Stimulated activated CD8-positive, alpha-beta memory T cell treated with anti-CD3 and anti-CD28 coated beads, Interleukin-4, amount 100 ng/mL, for 48 hours (primary cell): ENCODE data around the gene SECTM1.

ENCODE experiments used
- DNase-seq: peaks from one replicate; pipeline ENCODE4 v3.0.0-alpha.2; 2020

The SECTM1 gene

GRCh38 chr17:82314012-82314726 lies 19.4 kb downstream of the SECTM1 start:
- no peak for DNase-seq

- no peak for DNase-seq
Observed at GRCh38 chr17:82313195-82314011, 20.2 kb downstream of the SECTM1 start.

GRCh38 chr17:82311971-82312370 lies 21.6 kb downstream of the SECTM1 start:
- no peak for DNase-seq

GRCh38 chr17:82310877-82311276 lies 22.7 kb downstream of the SECTM1 start:
- no peak for DNase-seq

- no peak for DNase-seq
Observed at GRCh38 chr17:82309656-82310570, 23.7 kb downstream of the SECTM1 start.

GRCh38 chr17:82305727-82306300 lies 27.8 kb downstream of the SECTM1 start:
- DNase-seq: no peak

GRCh38 chr17:82304826-82305726 lies 28.5 kb downstream of the SECTM1 start:
- peak; percentile 51 for DNase-seq

- DNase-seq: no peak
Observed at GRCh38 chr17:82303944-82304808, 29.4 kb downstream of the SECTM1 start.

- peak; percentile 64 for DNase-seq
Observed at GRCh38 chr17:82302991-82303943, 30.3 kb downstream of the SECTM1 start.

GRCh38 chr17:82302568-82302963 lies 31.0 kb downstream of the SECTM1 start:
- DNase-seq: no peak

- DNase-seq: peak; percentile 86
Observed at GRCh38 chr17:82301916-82302567, 31.5 kb downstream of the SECTM1 start.

- no peak for DNase-seq
Observed at GRCh38 chr17:82301300-82301915, 32.2 kb downstream of the SECTM1 start.

- peak; percentile 86 for DNase-seq
Observed at GRCh38 chr17:82300707-82301270, 32.8 kb downstream of the SECTM1 start.

GRCh38 chr17:82300228-82300627 lies 33.3 kb downstream of the SECTM1 start:
- peak; percentile 39 for DNase-seq

GRCh38 chr17:82299452-82299851 lies 34.1 kb downstream of the SECTM1 start:
- peak; percentile 75 for DNase-seq

- DNase-seq: peak; percentile 63
Observed at GRCh38 chr17:82298538-82299421, 34.8 kb downstream of the SECTM1 start.
